ENCODE measurements around the gene KATNB1.

KATNB1 gene
- 20.1 to 25.5 (median 22.4) reads per million in 4 donors for total RNA-seq

GRCh38 chr16:57735755-57736418 is at the start of gene KATNB1:
Gene KATNB1 (plus strand): TSS chr16:57735770. CDS start chr16:57737244, 1,474 bp downstream.
- no peak for DNase-seq

- no peak for DNase-seq
Observed at GRCh38 chr16:57686577-57686976, 49.0 kb upstream of the KATNB1 start.

GRCh38 chr16:57687363-57687929 is 48.1 kb upstream of the KATNB1 start:
- no peak for DNase-seq

GRCh38 chr16:57688487-57688986 is 47.0 kb upstream of the KATNB1 start:
- DNase-seq, result no peak

GRCh38 chr16:57688987-57689761 is 46.4 kb upstream of the KATNB1 start:
- no peak for DNase-seq

GRCh38 chr16:57689762-57690558 is 45.6 kb upstream of the KATNB1 start:
- peak in 1 of 5 donors; percentile 89 for DNase-seq

GRCh38 chr16:57690782-57691471 is 44.6 kb upstream of the KATNB1 start:
- DNase-seq, result no peak

GRCh38 chr16:57692636-57693035 is 42.9 kb upstream of the KATNB1 start:
- DNase-seq, result no peak

GRCh38 chr16:57693550-57693949 is 42.0 kb upstream of the KATNB1 start:
- no peak for DNase-seq

- DNase-seq, result no peak
Observed at GRCh38 chr16:57694231-57694724, 41.3 kb upstream of the KATNB1 start.

GRCh38 chr16:57694725-57695679 is 40.6 kb upstream of the KATNB1 start, which contains the start of gene DRC7:
Gene DRC7 (plus strand): TSS chr16:57694806. CDS start chr16:57697950, 3,144 bp downstream.
- DNase-seq, result peak in 1 of 5 donors; percentile 33

- DNase-seq, result no peak
Observed at GRCh38 chr16:57695680-57696069, 39.9 kb upstream of the KATNB1 start.

- DNase-seq, result no peak
Observed at GRCh38 chr16:57696240-57696639, 39.3 kb upstream of the KATNB1 start.

GRCh38 chr16:57697896-57698537 is 37.6 kb upstream of the KATNB1 start:
- DNase-seq, result no peak

GRCh38 chr16:57698812-57699405 is 36.7 kb upstream of the KATNB1 start:
- no peak for DNase-seq

GRCh38 chr16:57699481-57699880 is 36.1 kb upstream of the KATNB1 start:
- DNase-seq, result no peak

- no peak for DNase-seq
Observed at GRCh38 chr16:57699899-57700298, 35.7 kb upstream of the KATNB1 start.

GRCh38 chr16:57700781-57701551 is 34.6 kb upstream of the KATNB1 start:
- DNase-seq, result no peak

All from T-helper 1 cell (primary cell).